Measurements from ENCODE around the gene CPNE4.
"Not testable (repeated sequence)": the region's sequence is repeated elsewhere in the genome, so short reads cannot be mapped to it uniquely, and the experiment has no call there.

Gene CPNE4

DNA sequence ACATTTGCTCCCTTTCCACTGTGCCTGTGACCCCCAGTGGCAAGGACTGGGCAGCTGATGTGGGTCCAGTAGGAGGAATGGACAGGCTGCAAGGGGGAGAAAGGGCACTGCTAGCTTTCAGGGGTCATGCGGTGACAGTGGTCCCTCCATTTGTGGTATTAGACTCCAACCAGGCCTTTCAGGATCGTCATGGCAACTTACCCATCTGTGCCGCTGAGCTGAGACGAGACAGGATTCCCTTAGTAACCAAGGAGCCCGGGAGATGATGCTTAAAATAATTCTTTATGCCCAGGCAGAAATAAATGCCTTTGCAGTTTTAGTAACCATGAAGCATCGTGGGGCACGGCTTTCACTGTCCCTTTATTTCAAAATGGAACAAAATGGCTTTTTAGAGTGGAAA is 516.1 kb downstream of the CPNE4 start:
- no peak for DNase-seq

DNA sequence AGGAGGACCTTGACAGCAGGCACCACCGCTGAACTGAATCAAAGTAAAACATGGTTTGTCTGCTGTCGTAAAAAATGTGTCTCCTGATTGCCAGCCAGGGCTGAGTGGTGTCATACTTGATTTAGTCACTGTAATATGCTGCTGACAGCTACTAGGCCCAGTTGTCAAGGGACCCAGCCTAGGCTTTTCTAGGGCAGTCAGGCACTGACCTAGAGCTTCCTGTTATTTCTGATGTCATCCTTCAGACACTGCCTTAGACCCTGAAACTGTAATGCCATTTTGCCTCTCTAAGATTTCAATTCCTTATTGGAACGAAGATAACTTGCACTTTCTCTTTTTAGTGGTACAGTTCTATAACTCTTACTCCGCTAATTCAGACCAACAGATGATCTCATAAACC is 529.4 kb downstream of the CPNE4 start:
- no peak for DNase-seq

DNA sequence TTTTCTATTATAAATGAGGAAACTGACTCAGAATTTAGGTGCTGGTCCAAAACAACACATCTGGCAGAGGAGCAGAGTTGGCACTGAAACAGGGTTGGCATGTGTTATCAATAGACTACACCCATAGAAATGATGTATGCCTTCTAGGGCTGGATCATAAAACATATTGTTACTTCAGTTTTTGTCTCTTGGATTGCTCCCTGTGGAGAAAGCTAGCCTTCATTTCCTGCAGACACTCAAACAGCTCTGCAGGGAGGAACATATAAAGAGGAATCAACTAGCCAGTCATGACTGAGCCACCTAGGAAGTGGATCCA is 531.5 kb downstream of the CPNE4 start:
- peak; percentile 34 for DNase-seq

DNA sequence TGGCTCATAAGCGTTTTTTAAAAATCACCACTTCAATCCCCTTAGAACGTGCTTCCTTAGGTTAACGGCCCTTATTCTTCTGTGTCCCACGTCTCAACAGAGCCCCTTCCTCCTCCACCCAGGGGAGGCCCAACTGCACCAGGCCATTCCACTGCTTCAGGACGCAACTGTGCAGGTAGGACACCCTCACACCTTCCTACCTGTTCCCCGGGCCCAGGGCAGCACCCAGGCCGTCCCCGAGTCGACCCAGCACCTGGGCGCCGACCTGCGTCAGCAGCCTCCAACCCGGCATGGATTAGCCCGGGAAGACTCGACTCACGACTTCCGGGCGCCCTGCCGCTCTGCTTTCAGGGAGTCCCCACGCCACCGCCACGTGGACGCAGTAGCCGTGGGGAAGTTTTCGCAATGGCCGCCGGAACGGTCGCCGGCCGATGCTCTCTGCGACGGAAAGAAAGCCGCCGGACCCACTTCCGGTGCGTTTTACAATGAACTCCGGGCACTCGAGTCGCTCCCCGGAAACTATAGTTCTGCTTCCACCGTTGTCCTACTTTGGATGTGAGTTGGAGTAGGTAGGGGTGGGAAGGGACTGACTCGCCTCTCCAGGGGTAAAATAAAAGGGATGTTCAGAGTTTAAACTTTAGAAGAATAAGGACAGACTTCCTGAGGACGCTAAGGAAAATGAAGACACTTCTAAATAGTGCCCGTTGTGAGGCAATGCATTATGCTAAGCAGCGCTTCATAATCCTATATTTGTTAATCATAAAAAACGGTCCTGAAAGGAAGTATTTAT is 532.1 kb downstream of the CPNE4 start, which contains the start of gene MRPL3:
Gene MRPL3 (minus strand): TSS at position 442 of the 790 bp plus-strand sequence. CDS start 150 bp downstream, at position 292.
- DNase-seq, result peak; percentile 90

DNA sequence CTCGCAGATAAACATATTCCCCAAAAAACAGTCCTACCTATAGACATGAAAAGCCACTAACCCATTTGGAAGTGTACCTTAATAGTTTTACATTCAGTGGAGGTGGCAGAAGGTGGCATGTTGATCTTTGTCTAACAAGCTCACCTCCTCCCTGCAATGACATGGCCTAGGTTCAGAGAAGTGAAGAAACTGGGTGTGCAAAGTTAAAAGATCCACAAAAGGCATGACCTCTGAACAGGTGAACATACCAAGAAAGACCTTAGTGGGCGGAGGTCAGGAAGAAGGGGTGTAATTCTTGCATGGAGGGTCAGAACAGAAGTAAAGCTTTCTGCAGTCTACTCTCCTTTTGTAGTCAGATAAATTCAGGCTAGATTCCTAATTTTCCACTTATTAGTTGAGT is 532.9 kb downstream of the CPNE4 start:
- no peak for DNase-seq

DNA sequence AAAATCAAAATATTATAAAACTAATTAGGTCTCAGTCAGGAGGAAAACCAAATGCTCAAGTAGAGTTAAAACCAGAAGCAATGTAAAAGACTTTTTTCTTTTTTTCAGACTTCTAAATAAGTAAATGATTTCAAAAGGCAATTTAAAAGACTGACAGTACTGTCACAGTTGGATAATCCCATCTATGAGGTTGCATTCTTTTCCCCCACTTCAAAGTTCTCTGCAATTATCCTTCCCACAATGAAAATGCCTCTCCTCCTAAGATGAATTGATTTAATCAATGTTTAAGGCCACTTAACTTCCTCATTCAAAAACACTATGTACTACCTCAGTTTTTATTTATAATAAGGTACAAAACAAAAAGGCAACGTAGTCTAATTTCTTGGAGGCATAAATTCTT is 540.1 kb downstream of the CPNE4 start:
- no peak for DNase-seq

DNA sequence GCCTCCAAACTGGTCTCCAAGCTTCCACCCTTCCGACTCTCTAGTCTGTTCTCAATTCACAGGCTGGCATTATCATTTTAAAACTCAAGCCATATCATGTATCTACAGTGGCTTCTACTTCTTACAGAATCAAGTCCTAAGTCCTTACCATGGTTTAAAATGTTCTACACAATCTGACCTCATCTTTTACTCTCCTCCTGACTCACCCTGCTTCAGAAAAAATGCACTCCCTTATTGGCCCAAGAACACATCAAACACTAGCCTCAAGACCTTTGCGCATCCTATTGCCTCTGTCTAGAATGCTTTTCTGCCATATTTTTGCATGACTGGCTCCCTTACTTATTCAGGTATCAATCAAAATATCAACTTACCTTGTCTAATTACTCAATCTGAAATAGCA is 543.0 kb downstream of the CPNE4 start:
- no peak for DNase-seq

DNA sequence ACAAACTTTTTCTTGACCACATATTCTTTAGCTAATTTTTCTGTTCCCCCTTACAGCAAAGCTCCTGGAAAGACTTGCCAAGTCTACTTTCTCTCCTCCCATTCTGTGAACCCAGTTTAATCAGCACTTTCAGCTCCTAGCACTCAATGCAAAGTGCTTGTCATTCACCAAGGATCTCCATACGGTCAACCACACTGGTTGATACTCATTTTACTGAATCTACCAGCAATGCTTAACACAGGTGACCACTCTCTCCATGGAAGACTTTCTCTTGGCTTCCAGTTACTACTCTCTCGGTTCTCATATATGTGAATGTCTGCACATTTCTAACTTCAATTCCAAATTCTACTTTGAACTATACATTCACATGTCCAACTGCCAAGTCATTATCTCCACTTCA is 543.7 kb downstream of the CPNE4 start:
- no peak for DNase-seq

DNA sequence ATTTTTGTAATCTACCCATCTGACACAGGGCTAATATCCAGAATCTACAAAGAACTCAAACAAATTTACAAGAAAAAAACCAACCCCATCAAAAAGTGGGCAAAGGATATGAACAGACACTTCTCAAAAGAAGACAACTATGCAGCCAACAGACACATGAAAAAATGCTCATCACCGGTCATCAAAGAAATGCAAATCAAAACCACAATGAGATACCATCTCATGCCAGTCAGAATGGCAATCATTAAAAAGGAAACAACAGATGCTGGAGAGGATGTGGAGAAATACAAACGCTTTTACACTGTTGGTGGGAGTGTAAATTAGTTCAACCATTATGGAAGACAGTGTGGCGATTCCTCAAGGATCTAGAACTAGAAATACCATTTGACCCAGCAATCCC is 548.3 kb downstream of the CPNE4 start:
- not testable (repeated sequence) for DNase-seq

DNA sequence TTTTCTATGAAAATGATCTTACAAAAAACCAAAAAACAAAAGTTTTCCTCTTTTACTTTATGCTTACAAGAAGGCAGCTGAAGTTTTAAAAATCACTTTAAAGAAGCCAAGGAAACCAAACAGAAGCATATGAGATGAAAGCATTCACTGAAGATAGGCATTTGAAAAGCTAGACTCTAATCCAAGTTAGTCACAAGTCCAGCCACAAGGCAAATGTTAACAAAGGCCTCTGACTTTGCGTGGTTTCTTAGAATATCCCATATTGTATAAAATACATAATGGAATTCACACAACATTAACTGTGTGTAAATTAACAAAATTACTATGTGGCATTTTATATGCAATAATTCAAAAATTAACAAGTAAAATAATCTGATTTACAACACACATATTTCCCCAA is 549.7 kb downstream of the CPNE4 start:
- DNase-seq, result no peak

DNA sequence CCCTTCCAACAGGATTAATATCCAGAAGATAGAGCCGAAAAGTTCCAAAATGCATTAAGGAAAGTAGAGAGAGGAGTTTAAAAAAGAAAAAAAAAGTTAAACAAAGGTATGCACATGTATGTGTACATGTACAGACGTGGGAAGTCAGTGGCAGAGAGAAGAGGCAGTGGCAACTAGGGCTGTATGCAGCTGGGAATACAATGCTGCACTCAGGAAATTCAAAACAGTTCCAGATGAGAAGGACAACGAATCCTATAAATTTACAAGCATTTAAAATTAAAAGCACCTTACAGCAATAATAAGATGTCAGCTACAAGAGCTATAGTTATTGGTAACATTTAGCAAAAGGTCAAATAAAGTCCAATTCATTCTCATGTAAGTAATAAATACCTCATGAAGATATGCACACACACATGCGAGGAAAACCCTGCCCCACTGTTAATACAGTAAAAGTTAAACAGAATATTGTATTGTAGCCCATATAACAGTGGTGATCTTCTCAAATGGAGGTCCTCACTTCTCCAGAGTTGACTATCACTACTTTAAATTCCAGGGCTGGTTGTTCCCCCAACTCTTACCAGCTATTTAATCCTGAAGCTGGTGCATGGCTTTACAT is 550.2 kb downstream of the CPNE4 start:
- no peak for DNase-seq

All from fibroblast of upper back skin (primary cell).